ENCODE results near the gene MRM2. TPM values are rescaled to one million over a fixed set of nuclear protein-coding genes. Genes with fewer than 3 reads are reported as not detected.

The MRM2 gene
- total RNA-seq, 1 donor from 2014 or later = 19.1 TPM

- no peak for DNase-seq (ENCODE audit: low spot score)
These were observed 18.7 kb downstream of the MRM2 start for GRCh38 chr7:2223321-2223720.

GRCh38 chr7:2222516-2222915, 19.5 kb downstream of the MRM2 start:
- Mint-ChIP-seq H3K4me1 (ENCODE audit: unreplicated experiment) (no peaks in the 10 kb centered on the region), H3K9me3 (ENCODE audit: unreplicated experiment) (no peaks in the 10 kb centered on the region), H3K36me3 (ENCODE audit: low read depth, unreplicated experiment) (peaks cover 36% of the 10 kb centered on the region), H3K27ac (ENCODE audit: unreplicated experiment) (no peak overlapping the region), H3K27me3 (ENCODE audit: unreplicated experiment) (peaks cover 4% of the 10 kb centered on the region), H3K4me3 (ENCODE audit: unreplicated experiment) (peak overlapping the region; percentile 25)
- no peak for DNase-seq (ENCODE audit: low spot score)
- TF ChIP-seq CTCF (IDR thresholded peaks at IDR 0.05; ENCODE audit: unreplicated experiment) = no peak

More at GRCh38 chr7:2223321-2223720, 18.7 kb downstream of the MRM2 start:
- no peak for TF ChIP-seq CTCF (IDR thresholded peaks at IDR 0.05; ENCODE audit: unreplicated experiment)
- H3K4me3 Mint-ChIP-seq (ENCODE audit: unreplicated experiment) = no peak overlapping the region
- H3K27me3 Mint-ChIP-seq (ENCODE audit: unreplicated experiment) = peaks cover 4% of the 10 kb centered on the region
- no peaks in the 10 kb centered on the region for H3K9me3 Mint-ChIP-seq (ENCODE audit: unreplicated experiment)
- H3K36me3 Mint-ChIP-seq (ENCODE audit: low read depth, unreplicated experiment) = peaks cover 31% of the 10 kb centered on the region
- no peak overlapping the region for H3K27ac Mint-ChIP-seq (ENCODE audit: unreplicated experiment)
- H3K4me1 Mint-ChIP-seq (ENCODE audit: unreplicated experiment) = no peaks in the 10 kb centered on the region

GRCh38 chr7:2220954-2221353, 21.1 kb downstream of the MRM2 start:
- no peaks in the 10 kb centered on the region for H3K9me3 Mint-ChIP-seq (ENCODE audit: unreplicated experiment)
- no peak for TF ChIP-seq CTCF (IDR thresholded peaks at IDR 0.05; ENCODE audit: unreplicated experiment)
- DNase-seq (ENCODE audit: low spot score) = no peak
- H3K4me1 Mint-ChIP-seq (ENCODE audit: unreplicated experiment) = no peaks in the 10 kb centered on the region
- peaks cover 4% of the 10 kb centered on the region for H3K27me3 Mint-ChIP-seq (ENCODE audit: unreplicated experiment)
- no peak overlapping the region for H3K27ac Mint-ChIP-seq (ENCODE audit: unreplicated experiment)
- H3K36me3 Mint-ChIP-seq (ENCODE audit: low read depth, unreplicated experiment) = peaks cover 42% of the 10 kb centered on the region
- H3K4me3 Mint-ChIP-seq (ENCODE audit: unreplicated experiment) = no peak overlapping the region

- Mint-ChIP-seq H3K36me3 (ENCODE audit: low read depth, unreplicated experiment) (peaks cover 42% of the 10 kb centered on the region), H3K27ac (ENCODE audit: unreplicated experiment) (no peak overlapping the region), H3K27me3 (ENCODE audit: unreplicated experiment) (peaks cover 4% of the 10 kb centered on the region), H3K4me3 (ENCODE audit: unreplicated experiment) (no peak overlapping the region), H3K4me1 (ENCODE audit: unreplicated experiment) (no peaks in the 10 kb centered on the region), H3K9me3 (ENCODE audit: unreplicated experiment) (no peaks in the 10 kb centered on the region)
- DNase-seq (ENCODE audit: low spot score) = no peak
- no peak for TF ChIP-seq CTCF (IDR thresholded peaks at IDR 0.05; ENCODE audit: unreplicated experiment)
These were observed 21.5 kb downstream of the MRM2 start for GRCh38 chr7:2220506-2220905.

GRCh38 chr7:2220030-2220429, 22.0 kb downstream of the MRM2 start:
- H3K36me3 Mint-ChIP-seq (ENCODE audit: low read depth, unreplicated experiment) = peaks cover 43% of the 10 kb centered on the region
- DNase-seq (ENCODE audit: low spot score) = no peak
- no peak overlapping the region for H3K4me3 Mint-ChIP-seq (ENCODE audit: unreplicated experiment)
- H3K27ac Mint-ChIP-seq (ENCODE audit: unreplicated experiment) = no peak overlapping the region
- no peaks in the 10 kb centered on the region for H3K4me1 Mint-ChIP-seq (ENCODE audit: unreplicated experiment)
- TF ChIP-seq CTCF (IDR thresholded peaks at IDR 0.05; ENCODE audit: unreplicated experiment) = no peak
- peaks cover 4% of the 10 kb centered on the region for H3K27me3 Mint-ChIP-seq (ENCODE audit: unreplicated experiment)
- H3K9me3 Mint-ChIP-seq (ENCODE audit: unreplicated experiment) = no peaks in the 10 kb centered on the region
